ENCODE results near the gene COPG2. TPM values are rescaled to one million over a fixed set of nuclear protein-coding genes. Genes with fewer than 3 reads are reported as not detected.

COPG2 gene
- total RNA-seq, 4 donors from 2014 or later = 8.3 to 23.8 (median 17.3) TPM

DNA sequence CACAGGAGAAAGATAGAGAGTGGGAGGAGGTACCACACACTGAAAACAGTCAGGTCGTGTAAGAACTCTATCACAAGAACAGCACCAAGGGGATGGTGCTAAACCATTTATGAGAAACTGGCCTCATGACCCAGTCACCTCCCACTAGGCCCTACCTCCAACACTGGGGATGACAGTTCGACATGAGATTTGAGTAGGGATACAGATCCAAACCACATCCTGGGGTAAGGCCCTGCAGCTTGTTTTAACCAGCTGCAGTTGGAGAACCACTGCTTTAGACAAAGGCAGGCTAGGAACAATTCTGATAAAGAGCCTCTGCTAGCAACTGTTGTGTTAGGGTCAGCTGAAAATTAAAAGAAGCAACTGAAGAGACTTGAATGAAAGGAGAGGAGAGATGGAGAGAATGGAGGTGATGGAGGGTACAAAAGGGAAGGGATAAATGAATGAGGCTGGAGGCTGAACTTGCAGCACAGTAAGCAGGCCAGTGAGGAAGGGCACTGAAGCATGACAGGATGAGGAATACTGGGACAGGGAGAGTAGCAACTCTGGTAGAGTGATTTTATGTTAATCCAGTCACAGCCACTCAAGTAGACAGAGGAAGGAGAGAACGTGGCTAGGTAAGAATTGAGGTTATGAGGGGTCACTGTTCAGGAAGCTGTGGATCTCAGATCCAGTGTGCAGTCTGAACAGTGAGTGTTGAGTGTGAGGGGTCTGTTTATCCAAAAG, 153.1 kb downstream of the COPG2 start:
- TF ChIP-seq, protein P1, sequence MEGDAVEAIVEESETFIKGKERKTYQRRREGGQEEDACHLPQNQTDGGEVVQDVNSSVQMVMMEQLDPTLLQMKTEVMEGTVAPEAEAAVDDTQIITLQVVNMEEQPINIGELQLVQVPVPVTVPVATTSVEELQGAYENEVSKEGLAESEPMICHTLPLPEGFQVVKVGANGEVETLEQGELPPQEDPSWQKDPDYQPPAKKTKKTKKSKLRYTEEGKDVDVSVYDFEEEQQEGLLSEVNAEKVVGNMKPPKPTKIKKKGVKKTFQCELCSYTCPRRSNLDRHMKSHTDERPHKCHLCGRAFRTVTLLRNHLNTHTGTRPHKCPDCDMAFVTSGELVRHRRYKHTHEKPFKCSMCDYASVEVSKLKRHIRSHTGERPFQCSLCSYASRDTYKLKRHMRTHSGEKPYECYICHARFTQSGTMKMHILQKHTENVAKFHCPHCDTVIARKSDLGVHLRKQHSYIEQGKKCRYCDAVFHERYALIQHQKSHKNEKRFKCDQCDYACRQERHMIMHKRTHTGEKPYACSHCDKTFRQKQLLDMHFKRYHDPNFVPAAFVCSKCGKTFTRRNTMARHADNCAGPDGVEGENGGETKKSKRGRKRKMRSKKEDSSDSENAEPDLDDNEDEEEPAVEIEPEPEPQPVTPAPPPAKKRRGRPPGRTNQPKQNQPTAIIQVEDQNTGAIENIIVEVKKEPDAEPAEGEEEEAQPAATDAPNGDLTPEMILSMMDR (IDR thresholded peaks at IDR 0.05; ENCODE audit: low read depth) = no peak

DNA sequence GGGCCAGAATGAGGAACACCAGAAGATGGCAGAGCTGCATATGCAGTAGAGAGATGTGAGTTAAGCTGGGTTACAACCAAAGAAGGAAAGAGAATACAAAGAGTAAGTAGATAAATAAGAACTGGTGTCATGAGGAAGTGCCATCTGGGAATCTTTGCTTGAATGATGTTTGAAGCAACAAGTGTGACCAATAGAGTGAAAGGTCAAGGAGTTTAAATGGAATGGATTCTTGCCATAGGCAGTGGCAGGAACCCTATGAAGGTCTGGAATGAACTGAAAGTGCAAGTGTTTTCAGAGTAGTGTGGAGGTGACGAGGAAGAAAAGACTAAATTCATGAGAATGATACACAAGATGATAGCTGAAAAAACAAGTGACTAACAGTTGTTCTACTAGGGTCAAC, 155.1 kb downstream of the COPG2 start:
- TF ChIP-seq, protein P1 (IDR thresholded peaks at IDR 0.05; ENCODE audit: low read depth) = no peak

DNA sequence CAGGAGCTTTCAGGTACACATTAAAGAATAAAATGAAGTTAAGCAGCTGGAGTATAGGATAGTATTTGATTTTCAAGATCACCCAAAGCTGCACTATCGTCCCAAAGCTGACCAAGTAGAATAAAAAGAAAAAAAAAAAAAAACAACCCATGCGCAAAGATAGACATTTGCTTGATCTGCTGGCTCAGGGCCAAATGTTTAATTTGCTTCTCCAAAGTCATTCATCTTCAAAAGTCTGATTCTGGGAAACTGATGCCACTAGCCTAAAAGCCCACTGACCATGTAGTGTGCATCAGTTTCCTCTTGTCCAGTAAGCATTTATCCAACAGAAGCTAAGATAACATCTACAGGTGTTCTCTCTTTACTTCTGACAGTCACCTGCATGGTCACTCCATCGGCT, 162.2 kb downstream of the COPG2 start:
- TF ChIP-seq, protein P1 (IDR thresholded peaks at IDR 0.05; ENCODE audit: low read depth) = no peak

DNA sequence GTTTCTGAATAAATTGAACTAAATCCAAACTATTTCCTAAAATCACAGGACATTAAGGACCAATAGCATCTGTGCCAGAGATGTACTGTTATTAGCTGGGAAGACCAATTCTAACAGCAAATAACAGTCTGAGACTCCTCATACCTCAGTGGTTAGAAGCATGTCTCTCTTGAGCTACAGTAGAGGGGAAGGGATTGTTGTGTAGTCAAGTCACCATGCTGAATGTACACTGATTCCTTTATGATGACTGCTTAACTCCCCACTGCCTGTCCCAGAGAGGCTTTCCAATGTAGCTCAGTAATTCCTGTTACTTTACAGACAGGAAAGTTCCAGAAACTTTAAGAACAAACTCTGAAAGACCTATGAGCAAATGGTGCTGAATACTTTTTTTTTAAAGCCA, 162.8 kb downstream of the COPG2 start:
- TF ChIP-seq, protein P1 (IDR thresholded peaks at IDR 0.05; ENCODE audit: low read depth) = no peak

DNA sequence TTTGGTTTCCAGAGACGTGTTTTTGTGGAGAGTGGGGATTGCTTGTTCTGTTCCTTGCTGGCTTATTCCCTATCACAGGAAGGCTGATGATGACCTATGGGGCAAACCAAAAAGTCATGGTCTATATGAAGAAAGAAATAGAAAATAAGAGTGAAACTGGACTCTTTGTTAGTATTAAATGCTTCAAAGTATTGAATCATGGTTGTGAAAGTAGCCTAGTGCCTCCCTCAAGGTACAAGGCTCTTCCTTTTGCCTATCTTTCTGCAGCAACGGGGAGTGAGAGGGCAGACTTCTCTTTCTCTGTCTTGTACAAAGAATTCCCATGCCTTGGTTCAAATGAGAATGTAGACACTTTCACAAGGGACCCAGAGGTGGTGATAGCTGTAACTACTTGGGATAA, 167.6 kb downstream of the COPG2 start:
- TF ChIP-seq, protein P1 (IDR thresholded peaks at IDR 0.05; ENCODE audit: low read depth) = no peak

DNA sequence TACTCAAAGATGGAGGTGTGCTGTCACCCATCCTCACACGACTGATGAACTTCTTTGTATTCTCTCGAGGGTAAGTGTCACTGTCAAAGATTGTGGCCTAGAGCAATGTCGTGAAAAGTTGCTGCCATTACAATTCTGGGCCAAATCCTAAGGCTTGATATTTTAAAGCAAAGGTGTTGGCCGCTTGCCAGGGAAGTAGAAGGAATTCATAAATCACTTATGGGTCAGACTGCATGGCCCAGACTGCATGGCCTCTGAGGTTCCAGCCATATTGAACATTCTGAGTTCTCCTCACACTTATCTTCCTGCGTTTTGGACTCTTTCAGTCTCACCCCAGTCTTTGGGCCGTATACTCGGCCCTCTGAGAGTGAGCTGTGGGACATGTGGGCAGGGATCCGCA, 168.1 kb downstream of the COPG2 start:
- TF ChIP-seq, protein P1 (IDR thresholded peaks at IDR 0.05; ENCODE audit: low read depth) = no peak

DNA sequence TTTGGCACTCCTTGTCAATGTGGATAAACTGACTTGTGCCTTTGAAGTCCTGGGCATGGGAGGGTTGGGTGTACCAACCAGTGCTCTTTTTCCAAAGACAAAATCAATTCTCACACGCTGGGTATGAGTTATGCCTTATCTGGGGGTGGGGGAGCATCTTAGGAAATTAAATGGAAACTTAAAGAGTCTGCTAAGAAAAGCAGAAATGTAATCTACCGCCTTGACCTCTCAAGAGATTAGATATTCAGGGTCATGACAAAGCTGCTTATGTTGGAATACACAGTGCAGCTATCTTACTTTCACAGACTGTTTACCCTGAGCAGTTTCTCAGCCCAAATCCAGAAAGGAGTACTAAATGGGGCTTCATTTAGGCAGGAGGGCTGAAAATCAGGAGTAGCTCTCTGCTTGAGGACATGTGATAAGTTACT, 174.1 kb downstream of the COPG2 start:
- TF ChIP-seq, protein P1 (IDR thresholded peaks at IDR 0.05; ENCODE audit: low read depth) = no peak
